Suprapubic skin (tissue), 4 donors: ENCODE data around the gene CFAP161.

ENCODE experiments used
- CTCF ChIP-seq, 2 donors: fragments of 200-600 bp in 1 of 2; fragments of 450-650 bp in 1 of 2; sonication (generic) in 1 of 2; IDR thresholded peaks; one replicate each; pipeline ENCODE4 v1.5.1; 2016 to 2019; ENCODE audit warnings: antibody characterized with exemption in 2 of 2, mild to moderate bottlenecking in 1 of 2, moderate library complexity in 1 of 2
- POLR2A ChIP-seq, 2 donors: fragments of 450-650 bp; IDR thresholded peaks; one replicate each; pipeline ENCODE4 v1.6.1; 2017; ENCODE audit warnings: antibody characterized with exemption in 2 of 2, mild to moderate bottlenecking in 2 of 2, moderate library complexity in 2 of 2
- POLR2AphosphoS5 ChIP-seq, 3 donors: sonication (generic); formaldehyde crosslinking; IDR thresholded peaks; one replicate each; pipeline ENCODE4 v1.6.1; 2017; ENCODE audit warnings: antibody characterized with exemption in 3 of 3

DNA sequence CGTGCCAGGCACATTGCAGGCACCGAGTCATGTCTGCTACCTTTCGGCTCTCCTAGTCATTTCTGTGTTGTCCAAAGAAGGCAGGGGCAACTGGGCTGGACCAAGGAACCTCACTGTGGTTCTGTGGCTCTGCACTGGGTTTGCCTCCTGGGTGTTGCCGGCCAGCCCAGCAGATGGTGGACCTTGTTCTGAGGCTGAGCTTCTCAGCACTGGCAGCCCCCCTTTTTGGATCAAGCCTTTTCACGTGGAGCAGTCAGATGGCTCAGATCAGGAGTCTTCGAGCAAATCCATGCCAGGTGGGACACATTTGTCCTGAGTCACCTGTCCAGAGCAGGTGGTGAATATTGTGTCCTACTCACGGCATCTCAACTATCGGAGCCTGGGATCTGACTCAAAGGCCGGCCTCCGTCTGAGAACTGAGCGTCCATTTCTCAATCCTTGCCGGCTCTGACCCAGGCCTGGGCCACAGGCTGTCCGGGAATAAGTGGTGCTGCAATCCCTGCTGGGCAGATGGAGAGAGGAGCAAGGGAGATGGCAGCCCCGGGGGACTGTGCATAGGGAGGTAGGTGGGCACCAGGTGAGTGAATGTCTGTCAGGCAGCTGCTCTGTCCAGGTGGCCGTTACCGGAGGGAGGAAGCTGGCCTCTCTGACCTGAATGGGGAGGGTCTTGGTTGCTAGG, 62.6 kb downstream of the CFAP161 start, which contains the start of gene IL16:
- TF ChIP-seq CTCF (IDR thresholded peaks at IDR 0.05): no peak
- no peak for TF ChIP-seq POLR2A (IDR thresholded peaks at IDR 0.05)
- TF ChIP-seq POLR2AphosphoS5 (IDR thresholded peaks at IDR 0.05): no peak
